Measurements from ENCODE around the gene DDX10. TPM values are rescaled to one million over a fixed set of nuclear protein-coding genes. Genes with fewer than 3 reads are reported as not detected.

DDX10 gene
- total and polyA plus RNA-seq, 3 donors from 2014 or later = 25.7 to 64.4 (median 59.2) TPM

DNA sequence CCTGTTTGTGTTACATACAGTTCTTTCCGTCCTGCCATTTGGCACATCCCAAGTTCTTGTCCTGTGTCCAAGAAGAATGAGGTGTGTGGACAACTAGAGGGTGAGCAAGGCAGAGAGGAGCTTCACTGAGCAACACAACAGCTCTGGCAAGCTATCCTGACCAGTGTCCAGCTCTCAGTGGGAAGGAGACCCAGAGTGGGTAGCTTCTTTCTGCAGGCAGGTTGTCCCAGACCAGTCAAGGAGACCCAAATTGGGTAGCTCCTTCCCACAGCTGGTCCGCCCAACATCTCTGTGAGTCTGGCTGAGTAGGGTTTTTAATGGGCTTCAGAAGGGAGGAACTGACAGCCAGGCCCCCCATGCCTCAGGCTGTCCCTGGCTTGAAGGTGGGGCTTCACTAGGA is 36.1 kb upstream of the DDX10 start:
- DNase-seq = no peak
- Histone ChIP-seq H3K4me3 (no peak overlapping the region), H3K36me3 (ENCODE audit: low read depth, missing control alignments) (no peaks in the 10 kb centered on the region), H3K4me1 (no peaks in the 10 kb centered on the region), H3K27me3 (no peaks in the 10 kb centered on the region), H3K9me3 (no peaks in the 10 kb centered on the region), H3K27ac (no peak overlapping the region)
- WGBS, 2 donors = 100% methylated on average over 1 to 2 of the region's 2 CpGs
- no peak for TF ChIP-seq POLR2A (IDR thresholded peaks at IDR 0.05)
- TF ChIP-seq, protein P1, sequence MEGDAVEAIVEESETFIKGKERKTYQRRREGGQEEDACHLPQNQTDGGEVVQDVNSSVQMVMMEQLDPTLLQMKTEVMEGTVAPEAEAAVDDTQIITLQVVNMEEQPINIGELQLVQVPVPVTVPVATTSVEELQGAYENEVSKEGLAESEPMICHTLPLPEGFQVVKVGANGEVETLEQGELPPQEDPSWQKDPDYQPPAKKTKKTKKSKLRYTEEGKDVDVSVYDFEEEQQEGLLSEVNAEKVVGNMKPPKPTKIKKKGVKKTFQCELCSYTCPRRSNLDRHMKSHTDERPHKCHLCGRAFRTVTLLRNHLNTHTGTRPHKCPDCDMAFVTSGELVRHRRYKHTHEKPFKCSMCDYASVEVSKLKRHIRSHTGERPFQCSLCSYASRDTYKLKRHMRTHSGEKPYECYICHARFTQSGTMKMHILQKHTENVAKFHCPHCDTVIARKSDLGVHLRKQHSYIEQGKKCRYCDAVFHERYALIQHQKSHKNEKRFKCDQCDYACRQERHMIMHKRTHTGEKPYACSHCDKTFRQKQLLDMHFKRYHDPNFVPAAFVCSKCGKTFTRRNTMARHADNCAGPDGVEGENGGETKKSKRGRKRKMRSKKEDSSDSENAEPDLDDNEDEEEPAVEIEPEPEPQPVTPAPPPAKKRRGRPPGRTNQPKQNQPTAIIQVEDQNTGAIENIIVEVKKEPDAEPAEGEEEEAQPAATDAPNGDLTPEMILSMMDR (IDR thresholded peaks at IDR 0.05) = no peak
- intact Hi-C loops (cut with DNase I; ENCODE audit: low total_unique reads) = no loop called here

DNA sequence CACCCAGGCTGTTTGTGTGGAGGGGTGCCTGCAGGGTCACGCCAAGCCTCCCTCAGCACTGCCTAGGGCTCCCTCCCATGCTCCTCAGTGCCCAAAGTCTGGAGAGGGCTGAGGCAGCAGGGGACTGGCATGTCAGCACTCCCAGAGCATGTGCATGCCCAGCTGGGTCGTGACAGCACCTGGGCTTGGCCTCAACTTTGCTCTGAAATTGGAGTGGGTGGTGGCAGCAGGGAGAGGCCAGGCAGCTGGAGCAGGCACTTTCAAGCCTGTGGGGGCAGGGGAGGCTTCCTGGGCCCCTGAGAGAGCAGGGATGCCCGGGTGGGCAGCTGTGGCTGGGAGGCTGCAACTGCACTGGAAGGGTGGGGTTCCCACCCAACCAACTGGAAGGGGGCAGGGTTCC is 35.6 kb upstream of the DDX10 start:
- Histone ChIP-seq H3K27ac (no peak overlapping the region), H3K27me3 (no peaks in the 10 kb centered on the region), H3K9me3 (no peaks in the 10 kb centered on the region), H3K4me1 (no peaks in the 10 kb centered on the region), H3K4me3 (no peak overlapping the region), H3K36me3 (ENCODE audit: low read depth, missing control alignments) (no peaks in the 10 kb centered on the region)
- no peak for DNase-seq
- intact Hi-C loops (cut with DNase I; ENCODE audit: low total_unique reads) = no loop called here
- TF ChIP-seq POLR2A (IDR thresholded peaks at IDR 0.05) = no peak
- TF ChIP-seq, protein P1 (IDR thresholded peaks at IDR 0.05) = no peak
- WGBS, 2 donors = 69% methylated on average over 3 of the region's 3 CpGs; no CpG with 5 or more reads in 1 of the 2 donors

DNA sequence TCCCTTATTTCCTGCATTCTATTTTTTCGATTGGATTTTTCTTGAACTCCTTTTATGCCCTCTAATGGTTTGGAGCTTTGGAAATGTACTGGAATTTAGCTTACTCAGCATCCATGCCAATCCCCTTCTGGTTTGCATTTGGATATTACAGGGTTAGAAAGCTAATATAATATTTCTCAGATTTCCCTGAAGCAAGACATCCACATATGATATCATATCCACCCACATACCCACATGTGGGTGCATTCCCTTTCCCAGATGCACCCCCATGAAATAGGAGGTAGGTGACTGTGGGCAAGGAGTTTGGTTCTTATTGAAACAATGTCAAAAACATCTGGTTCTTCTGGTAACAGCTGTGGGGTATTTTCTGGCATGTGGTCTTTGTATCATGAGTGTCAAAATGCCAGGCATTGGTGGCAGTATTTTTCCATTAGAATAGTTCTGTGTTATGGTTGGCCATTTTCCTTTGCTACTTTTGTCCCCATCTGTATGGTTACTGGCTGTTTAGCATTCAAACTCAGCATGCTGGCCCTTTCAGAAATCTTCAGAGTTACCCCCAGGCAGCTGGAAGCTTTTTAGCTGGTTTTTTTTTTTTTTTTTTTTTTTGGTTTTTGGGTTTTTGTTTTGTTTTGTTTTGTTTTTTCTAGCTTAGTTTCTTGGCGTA is 32.7 kb upstream of the DDX10 start:
- no peak for DNase-seq
- Histone ChIP-seq H3K4me1 (no peaks in the 10 kb centered on the region), H3K27me3 (no peaks in the 10 kb centered on the region), H3K9me3 (no peaks in the 10 kb centered on the region), H3K27ac (no peak overlapping the region), H3K4me3 (no peak overlapping the region), H3K36me3 (ENCODE audit: low read depth, missing control alignments) (no peaks in the 10 kb centered on the region)
- WGBS, 2 donors = 53 to 80% methylated on average over 2 of the region's 2 CpGs
- TF ChIP-seq, protein P1 (IDR thresholded peaks at IDR 0.05) = no peak
- no peak for TF ChIP-seq POLR2A (IDR thresholded peaks at IDR 0.05)
- intact Hi-C loops (cut with DNase I; ENCODE audit: low total_unique reads) = no loop called here

DNA sequence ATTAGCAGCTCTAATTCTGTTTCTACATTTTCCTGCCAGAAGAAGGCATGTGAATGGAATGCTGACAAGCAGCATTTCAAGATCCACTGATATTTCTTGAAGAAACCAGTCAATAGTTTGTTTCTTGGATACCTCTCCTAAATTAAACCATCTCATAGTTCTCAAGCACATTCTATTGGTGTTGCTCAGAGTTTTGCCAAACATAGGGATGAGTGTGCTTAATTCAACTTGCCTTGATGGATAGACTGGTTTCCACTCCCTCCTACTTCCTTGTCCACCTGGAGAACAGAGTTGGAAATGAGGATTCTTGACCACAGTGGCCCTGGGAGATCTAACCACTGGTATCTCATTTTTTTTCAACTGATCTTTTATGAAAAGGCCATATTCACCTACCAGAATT is 29.8 kb upstream of the DDX10 start:
- no peaks in the 10 kb centered on the region for H3K36me3 ChIP-seq (ENCODE audit: low read depth, missing control alignments)
- H3K4me3 ChIP-seq = no peak overlapping the region
- no peaks in the 10 kb centered on the region for H3K27me3 ChIP-seq
- H3K9me3 ChIP-seq = no peaks in the 10 kb centered on the region
- no peak for TF ChIP-seq POLR2A (IDR thresholded peaks at IDR 0.05)
- TF ChIP-seq, protein P1 (IDR thresholded peaks at IDR 0.05) = no peak
- intact Hi-C loops (cut with DNase I; ENCODE audit: low total_unique reads) = no loop called here
- no peak for DNase-seq
- no peak overlapping the region for H3K27ac ChIP-seq
- no peaks in the 10 kb centered on the region for H3K4me1 ChIP-seq

DNA sequence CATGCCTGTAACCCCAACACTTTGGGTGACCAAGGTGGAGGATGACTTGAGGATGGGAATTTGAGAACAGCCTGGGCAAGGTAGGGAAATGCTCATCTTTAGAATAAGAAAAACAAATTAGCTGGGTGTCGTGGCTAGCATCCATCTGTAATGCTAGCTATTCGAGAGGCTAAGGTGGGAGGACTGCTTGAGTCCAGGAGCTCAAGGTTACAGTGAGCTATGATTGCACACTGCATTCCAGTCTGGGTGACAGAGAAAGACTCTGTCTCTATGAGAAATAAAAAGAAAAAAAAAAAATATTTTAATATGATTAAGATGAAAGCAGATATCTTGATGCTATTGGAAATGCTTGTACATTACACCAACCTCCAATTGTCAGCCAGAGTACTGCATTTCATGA is 28.6 kb upstream of the DDX10 start:
- 37% methylated on average over 2 of the region's 2 CpGs for WGBS, 2 donors
- intact Hi-C loops (cut with DNase I; ENCODE audit: low total_unique reads) = no loop called here
- no peak for DNase-seq

More for the DNA sequence above, 28.6 kb upstream of the DDX10 start:
- Histone ChIP-seq H3K27ac (no peak overlapping the region), H3K4me1 (no peaks in the 10 kb centered on the region), H3K9me3 (no peaks in the 10 kb centered on the region), H3K4me3 (no peak overlapping the region), H3K27me3 (no peaks in the 10 kb centered on the region), H3K36me3 (ENCODE audit: low read depth, missing control alignments) (no peaks in the 10 kb centered on the region)
- TF ChIP-seq, protein P1 (IDR thresholded peaks at IDR 0.05) = no peak
- no peak for TF ChIP-seq POLR2A (IDR thresholded peaks at IDR 0.05)

Measured in testis (tissue), 3 donors.